Measurements from ENCODE around the gene DNAH10.

Gene DNAH10

GRCh38 chr12:123762715-123763052 lies 583 bp downstream of the DNAH10 start:
- ChIA-PET POLR2A (no interaction called here), CTCF (interaction anchor here (2.0 kb wide), 1 partner anchor 221 kb away, joined by 6 read pairs; no protein-coding TSS in a partner anchor)
- H3K4me3 ChIP-seq (ENCODE audit: low read depth, low read length), result peak overlapping the region; percentile 57; the same call in 1 of the 2 replicates
- no peak for DNase-seq (ENCODE audit: low read depth, low spot score)
- no peak for TF ChIP-seq CTCF (IDR thresholded peaks at IDR 0.05; ENCODE audit: insufficient read depth, low read length, missing control alignments)

- no peak overlapping the region for H3K4me3 ChIP-seq (ENCODE audit: low read depth, low read length)
- DNase-seq (ENCODE audit: low read depth, low spot score), result no peak
- no peak for TF ChIP-seq CTCF (IDR thresholded peaks at IDR 0.05; ENCODE audit: insufficient read depth, low read length, missing control alignments)
- ChIA-PET CTCF (interaction anchor here (2.0 kb wide), 1 partner anchor 220 kb away, joined by 6 read pairs; no protein-coding TSS in a partner anchor), POLR2A (interaction anchor here (0.7 kb wide), 1 partner anchor 17 kb away, joined by 3 read pairs; no protein-coding TSS in a partner anchor)
Measured at GRCh38 chr12:123763093-123763492, 992 bp downstream of the DNAH10 start.

- ChIA-PET POLR2A (no interaction called here), CTCF (no interaction called here)
- H3K4me3 ChIP-seq (ENCODE audit: low read depth, low read length), result no peak overlapping the region
- no peak for DNase-seq (ENCODE audit: low read depth, low spot score)
- no peak for TF ChIP-seq CTCF (IDR thresholded peaks at IDR 0.05; ENCODE audit: insufficient read depth, low read length, missing control alignments)
Measured at GRCh38 chr12:123764109-123764508, 2.0 kb downstream of the DNAH10 start.

GRCh38 chr12:123765504-123766035 lies 3.5 kb downstream of the DNAH10 start:
- DNase-seq (ENCODE audit: low read depth, low spot score), result no peak
- TF ChIP-seq CTCF (IDR thresholded peaks at IDR 0.05; ENCODE audit: insufficient read depth, low read length, missing control alignments), result no peak
- POLR2A ChIA-PET, result no interaction called here
- CTCF ChIA-PET, result no interaction called here
- H3K4me3 ChIP-seq (ENCODE audit: low read depth, low read length), result no peak overlapping the region

GRCh38 chr12:123767613-123768012 lies 5.5 kb downstream of the DNAH10 start:
- DNase-seq (ENCODE audit: low read depth, low spot score), result no peak
- TF ChIP-seq CTCF (IDR thresholded peaks at IDR 0.05; ENCODE audit: insufficient read depth, low read length, missing control alignments), result no peak
- POLR2A ChIA-PET, result no interaction called here

GRCh38 chr12:123771261-123771660 lies 9.2 kb downstream of the DNAH10 start:
- POLR2A ChIA-PET, result no interaction called here

More at GRCh38 chr12:123767613-123768012, 5.5 kb downstream of the DNAH10 start:
- no peak overlapping the region for H3K4me3 ChIP-seq (ENCODE audit: low read depth, low read length)
- CTCF ChIA-PET, result interaction anchor here (1.2 kb wide), 1 partner anchor 14 kb away, joined by 3 read pairs; no protein-coding TSS in a partner anchor

More at GRCh38 chr12:123771261-123771660, 9.2 kb downstream of the DNAH10 start:
- TF ChIP-seq CTCF (IDR thresholded peaks at IDR 0.05; ENCODE audit: insufficient read depth, low read length, missing control alignments), result no peak
- H3K4me3 ChIP-seq (ENCODE audit: low read depth, low read length), result no peak overlapping the region
- DNase-seq (ENCODE audit: low read depth, low spot score), result no peak
- CTCF ChIA-PET, result no interaction called here
